Mesendoderm (in vitro differentiated cells): ENCODE data around the gene WIPF3.

Source experiments
- DNase-seq: peaks from one replicate; pipeline ENCODE4 v3.0.0; 2013
- H2AK5ac ChIP-seq: 2 replicates; pipeline ENCODE4 v1.6.1; 2013; ENCODE audit warnings: low read length, inconsistent platforms
- H2BK120ac ChIP-seq: 2 replicates; pipeline ENCODE4 v1.6.1; 2013; ENCODE audit warnings: low read depth, mild to moderate bottlenecking, low read length, moderate library complexity, mixed read lengths
- H2BK15ac ChIP-seq: replicated peaks from 2 replicates; pipeline ENCODE4 v1.6.1; 2013; ENCODE audit warnings: low read depth, mild to moderate bottlenecking, moderate library complexity
- H2BK5ac ChIP-seq: 2 replicates; pipeline ENCODE4 v1.6.1; 2013; ENCODE audit warnings: low read length, inconsistent platforms
- H3K18ac ChIP-seq: 2 replicates; pipeline ENCODE4 v1.6.1; 2013; ENCODE audit warnings: mild to moderate bottlenecking, low read length, mixed read lengths
- H3K23ac ChIP-seq: one replicate; pipeline ENCODE4 v1.6.1; 2013; ENCODE audit warnings: low read length
- H3K27ac ChIP-seq: 2 replicates; pipeline ENCODE4 v1.5.1; 2013; ENCODE audit warnings: low read depth, mild to moderate bottlenecking, inconsistent platforms, low read length, moderate library complexity
- H3K27me3 ChIP-seq: 2 replicates; pipeline ENCODE4 v1.6.1; 2013; ENCODE audit warnings: low read length, control low read depth, mild to moderate bottlenecking, inconsistent platforms; ENCODE audit not compliant: insufficient read depth, poor library complexity
- H3K36me3 ChIP-seq: 2 replicates; pipeline ENCODE4 v1.6.1; 2013; ENCODE audit warnings: low read length, inconsistent platforms; ENCODE audit not compliant: control insufficient read depth, insufficient read depth
- H3K4ac ChIP-seq: one replicate; pipeline ENCODE4 v1.6.1; 2013; ENCODE audit warnings: low read depth, mild to moderate bottlenecking, low read length, moderate library complexity
- H3K4me1 ChIP-seq: 2 replicates; pipeline ENCODE4 v1.6.1; 2013; ENCODE audit warnings: low read depth, low read length, inconsistent platforms; ENCODE audit not compliant: control insufficient read depth
- H3K4me2 ChIP-seq: 2 replicates; pipeline ENCODE4 v1.6.1; 2013; ENCODE audit warnings: low read length
- H3K4me3 ChIP-seq: 2 replicates; pipeline ENCODE4 v1.5.1; 2013; ENCODE audit warnings: mild to moderate bottlenecking, low read length
- H3K56ac ChIP-seq: one replicate; pipeline ENCODE4 v1.6.1; 2013; ENCODE audit warnings: low read length
- H3K79me1 ChIP-seq: 2 replicates; pipeline ENCODE4 v1.6.1; 2013; ENCODE audit warnings: low read length, inconsistent platforms
- H3K79me2 ChIP-seq: 2 replicates; pipeline ENCODE4 v1.6.1; 2013; ENCODE audit warnings: mild to moderate bottlenecking, low read length; ENCODE audit not compliant: control insufficient read depth, insufficient read depth
- H3K9ac ChIP-seq: 2 replicates; pipeline ENCODE4 v1.6.1; 2013; ENCODE audit warnings: low read length, inconsistent platforms
- H4K5ac ChIP-seq: one replicate; pipeline ENCODE4 v1.6.1; 2013; ENCODE audit warnings: low read length
- H4K8ac ChIP-seq: one replicate; pipeline ENCODE4 v1.6.1; 2013; ENCODE audit warnings: low read depth, mild to moderate bottlenecking, control low read depth, low read length, moderate library complexity
- WGBS: extraction: QIAGEN DNeasy Blood & Tissue Kit; methylation state at CpG from one replicate; pipeline ENCODE4 v1.1.7; 2013; ENCODE audit warnings: low lambda C conversion rate, missing lambda C conversion rate; ENCODE audit not compliant: insufficient coverage; ENCODE audit errors: extremely low coverage; 5-methylcytosine and 5-hydroxymethylcytosine counted together

The WIPF3 gene

DNA sequence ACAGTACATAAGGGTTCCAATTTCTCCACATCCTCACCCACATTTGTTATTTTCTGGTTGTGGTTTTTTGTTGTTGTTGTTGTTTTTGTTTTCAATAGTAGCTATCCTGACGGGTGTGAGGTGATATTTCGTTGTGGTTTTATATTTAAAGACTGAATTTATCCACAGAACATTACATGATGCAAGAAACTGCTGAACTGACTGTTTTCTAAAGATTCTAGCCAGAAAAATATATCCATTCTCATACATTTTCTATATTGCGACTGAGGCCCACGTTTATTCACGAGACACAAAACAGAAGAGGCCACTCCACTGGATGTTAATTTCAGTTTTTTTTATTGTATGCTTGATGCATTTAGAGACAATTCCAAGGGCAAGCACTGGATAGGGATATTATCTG is 113.5 kb downstream of the WIPF3 start:
- H3K4me1 ChIP-seq: no peaks in the 10 kb centered on the region
- no peak overlapping the region for H3K9ac ChIP-seq
- WGBS: no CpG with 5 or more reads among the region's 5 CpGs

DNA sequence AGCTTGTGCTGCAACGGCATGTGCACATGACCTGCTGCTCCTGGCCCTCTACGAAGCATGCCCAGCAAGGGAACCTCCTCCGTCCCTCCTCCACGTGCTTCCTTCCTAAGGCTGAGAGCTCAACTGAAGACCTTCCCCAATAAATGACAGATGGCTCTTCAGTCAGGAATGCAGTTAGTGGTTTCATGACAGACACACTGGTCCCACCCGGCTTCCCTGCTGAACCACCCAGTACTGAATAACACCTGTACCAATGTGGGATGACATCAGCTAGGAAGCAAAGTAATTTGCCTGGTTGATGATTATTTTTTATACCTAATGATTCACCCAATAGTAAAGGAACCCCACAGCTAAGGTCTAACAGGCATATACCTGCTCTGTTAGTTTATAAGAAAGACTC is 114.2 kb downstream of the WIPF3 start:
- no peak overlapping the region for H3K9ac ChIP-seq
- no peak overlapping the region for H2BK120ac ChIP-seq
- no peak overlapping the region for H3K4me2 ChIP-seq
- peaks cover 13% of the 10 kb centered on the region for H3K36me3 ChIP-seq
- no peak overlapping the region for H3K23ac ChIP-seq
- H3K4me3 ChIP-seq: no peak overlapping the region
- H4K5ac ChIP-seq: no peak overlapping the region
- no peak overlapping the region for H3K18ac ChIP-seq
- H3K27ac ChIP-seq: no peak overlapping the region
- H2BK5ac ChIP-seq: no peak overlapping the region
- H3K27me3 ChIP-seq: no peaks in the 10 kb centered on the region
- no peaks in the 10 kb centered on the region for H3K79me1 ChIP-seq
- no peak for DNase-seq
- no peaks in the 10 kb centered on the region for H3K79me2 ChIP-seq
- no peak overlapping the region for H4K8ac ChIP-seq
- H3K4ac ChIP-seq: no peak overlapping the region
- H3K56ac ChIP-seq: no peak overlapping the region
- H2BK15ac ChIP-seq: no peak overlapping the region
- WGBS: no CpG with 5 or more reads among the region's 5 CpGs
- no peaks in the 10 kb centered on the region for H3K4me1 ChIP-seq
- H2AK5ac ChIP-seq: no peak overlapping the region

More for the DNA sequence above, 113.5 kb downstream of the WIPF3 start:
- Histone ChIP-seq H3K4me3 (no peak overlapping the region), H3K27ac (no peak overlapping the region), H3K18ac (no peak overlapping the region), H3K23ac (no peak overlapping the region), H2BK15ac (no peak overlapping the region), H3K4me2 (no peak overlapping the region), H3K36me3 (peaks cover 11% of the 10 kb centered on the region), H2BK5ac (no peak overlapping the region), H3K79me1 (no peaks in the 10 kb centered on the region), H3K27me3 (no peaks in the 10 kb centered on the region), H2AK5ac (no peak overlapping the region), H3K4ac (no peak overlapping the region), H2BK120ac (no peak overlapping the region), H3K79me2 (no peaks in the 10 kb centered on the region), H4K5ac (no peak overlapping the region), H3K56ac (no peak overlapping the region), H4K8ac (no peak overlapping the region)
- no peak for DNase-seq

DNA sequence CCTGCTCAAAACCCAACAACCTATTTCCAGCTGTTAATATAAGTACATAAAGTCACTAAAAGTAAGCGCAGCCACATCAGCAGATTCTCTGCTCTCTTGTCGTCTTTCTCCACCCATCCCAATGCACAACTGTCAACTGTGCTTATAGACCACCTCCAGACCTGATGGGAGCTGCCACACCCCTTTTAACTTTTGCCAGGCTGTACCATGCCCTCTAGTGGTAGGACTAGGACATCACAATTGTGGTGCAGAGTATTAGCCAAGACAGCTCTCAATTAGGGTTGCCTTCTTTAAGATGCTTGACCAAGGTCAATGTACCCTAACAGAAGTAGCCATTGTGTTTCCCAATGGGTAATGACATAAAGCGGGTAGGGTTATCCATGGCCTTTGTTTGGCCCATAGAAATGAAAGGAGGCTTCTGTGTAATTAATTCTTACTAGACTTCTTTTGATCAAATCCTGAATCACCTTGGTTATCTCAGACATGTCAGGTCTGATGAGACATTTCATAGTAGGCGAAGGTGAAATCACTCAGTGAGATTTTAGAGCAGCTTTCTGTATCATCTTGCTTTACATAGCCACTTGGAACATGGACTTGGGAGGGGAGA is 115.2 kb downstream of the WIPF3 start:
- WGBS: no CpG with 5 or more reads among the region's 4 CpGs
- Histone ChIP-seq H3K4me3 (no peak overlapping the region), H2AK5ac (no peak overlapping the region), H3K27me3 (no peaks in the 10 kb centered on the region), H3K23ac (no peak overlapping the region), H3K4me1 (no peaks in the 10 kb centered on the region), H3K27ac (no peak overlapping the region), H3K56ac (no peak overlapping the region), H4K5ac (no peak overlapping the region), H3K4ac (no peak overlapping the region), H3K79me2 (no peaks in the 10 kb centered on the region), H2BK15ac (no peak overlapping the region), H3K18ac (no peak overlapping the region), H3K9ac (no peak overlapping the region), H2BK5ac (no peak overlapping the region), H3K36me3 (peaks cover 13% of the 10 kb centered on the region), H3K4me2 (no peak overlapping the region), H4K8ac (no peak overlapping the region), H2BK120ac (no peak overlapping the region), H3K79me1 (no peaks in the 10 kb centered on the region)
- peak; percentile 85 for DNase-seq

DNA sequence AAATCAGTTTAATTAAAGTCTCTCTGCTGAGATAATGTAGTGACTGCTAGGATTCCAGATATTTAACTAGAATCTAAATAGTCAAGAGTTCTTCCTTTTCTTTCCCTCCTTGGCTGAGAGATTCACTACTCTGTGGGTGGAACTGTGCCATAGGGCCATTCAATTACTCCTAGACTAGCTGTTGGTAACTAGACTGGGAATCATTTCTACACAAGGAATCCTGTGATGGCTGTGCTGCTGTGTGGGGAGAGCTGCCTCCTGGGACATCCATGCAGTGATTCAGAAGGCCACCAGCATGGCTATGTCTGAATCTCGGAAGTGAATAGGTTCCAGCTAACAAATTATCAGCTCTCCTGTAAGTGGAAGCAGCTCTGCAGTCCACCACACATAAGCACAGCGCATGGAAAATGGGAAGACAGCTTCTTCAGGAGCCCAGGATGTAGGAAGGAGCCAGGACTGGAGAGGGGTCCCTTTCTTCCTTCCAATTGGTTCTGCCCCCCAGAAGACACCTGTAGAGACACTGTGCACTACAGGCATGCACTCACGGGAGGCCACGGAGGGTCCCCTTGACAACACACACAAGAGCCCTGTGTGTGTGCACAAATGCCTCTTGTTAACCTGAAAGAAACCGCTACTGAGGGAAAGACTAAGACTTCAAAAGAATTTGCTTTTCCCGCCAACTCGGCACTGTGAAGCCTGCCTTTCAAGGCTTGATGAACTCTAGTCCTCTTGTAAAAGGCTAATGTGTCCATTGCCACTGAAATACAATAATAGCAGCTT is 116.8 kb downstream of the WIPF3 start:
- H2BK5ac ChIP-seq: no peak overlapping the region
- peaks cover 13% of the 10 kb centered on the region for H3K36me3 ChIP-seq
- DNase-seq: no peak

DNA sequence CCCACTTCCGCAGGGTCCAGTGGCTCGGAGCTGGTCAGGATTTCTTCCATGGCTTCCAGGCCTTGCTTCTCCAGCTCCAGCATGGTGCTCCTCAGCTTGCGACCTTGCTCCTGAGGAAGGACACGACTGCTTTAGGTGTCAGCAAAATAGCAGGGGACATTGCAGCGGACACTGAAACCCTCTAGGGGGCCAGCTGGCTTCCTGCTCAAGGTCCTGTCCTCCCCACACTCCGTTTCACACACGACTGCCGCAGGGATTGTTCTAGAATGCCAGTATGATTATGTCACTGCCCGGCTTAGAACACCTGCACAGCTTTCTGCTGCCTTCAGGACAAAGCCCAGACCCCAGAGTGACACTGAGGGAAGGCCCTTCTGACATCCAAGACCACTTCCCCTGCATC is 117.7 kb downstream of the WIPF3 start:
- Histone ChIP-seq H2BK120ac (no peak overlapping the region), H3K36me3 (peaks cover 11% of the 10 kb centered on the region), H3K27ac (no peak overlapping the region), H3K79me1 (no peaks in the 10 kb centered on the region), H3K27me3 (no peaks in the 10 kb centered on the region), H3K4me3 (no peak overlapping the region), H4K5ac (no peak overlapping the region), H3K56ac (no peak overlapping the region), H3K79me2 (no peaks in the 10 kb centered on the region), H4K8ac (no peak overlapping the region), H2BK5ac (no peak overlapping the region), H3K23ac (no peak overlapping the region), H2AK5ac (no peak overlapping the region), H3K4me2 (no peak overlapping the region), H3K9ac (no peak overlapping the region), H3K4me1 (no peaks in the 10 kb centered on the region), H2BK15ac (no peak overlapping the region), H3K18ac (no peak overlapping the region), H3K4ac (no peak overlapping the region)
- no CpG with 5 or more reads among the region's 9 CpGs for WGBS
- peak; percentile 33 for DNase-seq

More for the DNA sequence above, 116.8 kb downstream of the WIPF3 start:
- H3K79me2 ChIP-seq: no peaks in the 10 kb centered on the region
- H2BK15ac ChIP-seq: no peak overlapping the region
- H3K4ac ChIP-seq: no peak overlapping the region
- no peak overlapping the region for H3K4me3 ChIP-seq
- WGBS: no CpG with 5 or more reads among the region's 7 CpGs
- H2BK120ac ChIP-seq: no peak overlapping the region
- H4K5ac ChIP-seq: no peak overlapping the region
- no peak overlapping the region for H3K4me2 ChIP-seq
- H3K56ac ChIP-seq: no peak overlapping the region
- no peak overlapping the region for H3K18ac ChIP-seq
- H4K8ac ChIP-seq: no peak overlapping the region
- no peak overlapping the region for H3K27ac ChIP-seq
- no peak overlapping the region for H2AK5ac ChIP-seq
- no peaks in the 10 kb centered on the region for H3K79me1 ChIP-seq
- no peak overlapping the region for H3K9ac ChIP-seq
- H3K4me1 ChIP-seq: no peaks in the 10 kb centered on the region
- no peaks in the 10 kb centered on the region for H3K27me3 ChIP-seq
- H3K23ac ChIP-seq: no peak overlapping the region
